H7 (cell line): ENCODE data around the gene JSRP1. TPM values are rescaled to one million over a fixed set of nuclear protein-coding genes. Genes with fewer than 3 reads are reported as not detected.

ENCODE experiments used
- DNase-seq: peaks from one replicate; pipeline ENCODE4 v3.0.0; 2012
- H3K27me3 ChIP-seq: 2 replicates; pipeline ENCODE4 v1.6.0; 2011; ENCODE audit warnings: mild to moderate bottlenecking, low read length; ENCODE audit not compliant: control insufficient read depth, insufficient read depth
- H3K36me3 ChIP-seq: replicated peaks from 2 replicates; pipeline ENCODE4 v1.5.1; 2011; ENCODE audit warnings: low read length; ENCODE audit not compliant: control insufficient read depth, insufficient read depth
- H3K4me3 ChIP-seq: 2 replicates; pipeline ENCODE4 v1.5.1; 2011; ENCODE audit warnings: low read depth, mild to moderate bottlenecking, control low read depth, low read length, moderate library complexity; ENCODE audit not compliant: insufficient read depth
- total RNA-seq: library from RNA; depleted of rRNA; stranded (reverse); fragments of >200 nt; shearing (Covaris generic); gene quantifications from 2 replicates; pipeline ENCODE4 v1.2.3, GENCODE V29; 2014

Gene JSRP1
- total RNA-seq, 1 experiment from 2014 or later, result not detected

GRCh38 chr19:2249010-2249866 lies 7.0 kb downstream of the JSRP1 start, which contains the start of gene AMH:
TSS of gene AMH (plus strand) at chr19:2249323. CDS start at chr19:2249333, 10 bp downstream.
- no peak within 1 kb of the TSS for H3K4me3 ChIP-seq
- no peak for DNase-seq

GRCh38 chr19:2248136-2249009 lies 7.8 kb downstream of the JSRP1 start:
- DNase-seq, result no peak
- Histone ChIP-seq H3K4me3 (no peak overlapping the region), H3K36me3 (peaks cover 28% of the 10 kb centered on the region)

More at GRCh38 chr19:2249010-2249866, 7.0 kb downstream of the JSRP1 start, which contains the start of gene AMH:
- H3K27me3 ChIP-seq, result peaks cover 14% of the 10 kb centered on the region
- peaks cover 21% of the 10 kb centered on the region for H3K36me3 ChIP-seq

GRCh38 chr19:2247433-2248101 lies 8.7 kb downstream of the JSRP1 start:
- peaks cover 32% of the 10 kb centered on the region for H3K36me3 ChIP-seq
- H3K27me3 ChIP-seq, result no peaks in the 10 kb centered on the region; the same call in 1 of the 2 replicates
- no peak for DNase-seq
- no peak overlapping the region for H3K4me3 ChIP-seq

More at GRCh38 chr19:2248136-2249009, 7.8 kb downstream of the JSRP1 start:
- peaks cover 7% of the 10 kb centered on the region for H3K27me3 ChIP-seq

- Histone ChIP-seq H3K36me3 (peaks cover 32% of the 10 kb centered on the region), H3K4me3 (no peak overlapping the region), H3K27me3 (no peaks in the 10 kb centered on the region)
- no peak for DNase-seq
These were observed 9.3 kb downstream of the JSRP1 start for GRCh38 chr19:2246801-2247361.

GRCh38 chr19:2246014-2246620 lies 10.1 kb downstream of the JSRP1 start:
- Histone ChIP-seq H3K36me3 (peaks cover 32% of the 10 kb centered on the region), H3K27me3 (no peaks in the 10 kb centered on the region), H3K4me3 (no peak overlapping the region)
- DNase-seq, result no peak

- Histone ChIP-seq H3K27me3 (no peaks in the 10 kb centered on the region), H3K36me3 (peaks cover 32% of the 10 kb centered on the region), H3K4me3 (no peak overlapping the region)
- DNase-seq, result no peak
These were observed 10.9 kb downstream of the JSRP1 start for GRCh38 chr19:2245273-2245672.

- Histone ChIP-seq H3K36me3 (peaks cover 32% of the 10 kb centered on the region), H3K4me3 (no peak overlapping the region), H3K27me3 (no peaks in the 10 kb centered on the region)
- DNase-seq, result no peak
These were observed 11.7 kb downstream of the JSRP1 start for GRCh38 chr19:2244486-2244885.

- no peak for DNase-seq
- H3K36me3 ChIP-seq, result peaks cover 32% of the 10 kb centered on the region
- H3K27me3 ChIP-seq, result no peaks in the 10 kb centered on the region
- H3K4me3 ChIP-seq, result no peak overlapping the region
These were observed 12.1 kb downstream of the JSRP1 start for GRCh38 chr19:2244125-2244411.

GRCh38 chr19:2243274-2244124 lies 12.7 kb downstream of the JSRP1 start:
- DNase-seq, result no peak
- Histone ChIP-seq H3K27me3 (no peaks in the 10 kb centered on the region), H3K4me3 (no peak overlapping the region), H3K36me3 (peaks cover 32% of the 10 kb centered on the region)

- Histone ChIP-seq H3K27me3 (no peaks in the 10 kb centered on the region), H3K36me3 (peaks cover 32% of the 10 kb centered on the region), H3K4me3 (no peak overlapping the region)
- no peak for DNase-seq
These were observed 13.4 kb downstream of the JSRP1 start for GRCh38 chr19:2242816-2243215.

GRCh38 chr19:2242092-2242537 lies 14.1 kb downstream of the JSRP1 start:
- H3K36me3 ChIP-seq, result peaks cover 30% of the 10 kb centered on the region
- DNase-seq, result no peak
- no peaks in the 10 kb centered on the region for H3K27me3 ChIP-seq
- no peak overlapping the region for H3K4me3 ChIP-seq

GRCh38 chr19:2240881-2241760 lies 15.1 kb downstream of the JSRP1 start:
- Histone ChIP-seq H3K4me3 (no peak overlapping the region), H3K27me3 (no peaks in the 10 kb centered on the region), H3K36me3 (peaks cover 24% of the 10 kb centered on the region)
- no peak for DNase-seq
